GM18519 (cell line): Measurements from ENCODE around the gene ADGRL3.

Experiments used
- ATAC-seq: cut with Tn5 transposase; IDR thresholded peaks from one replicate; pipeline ENCODE4 v1.9.1; 2021; ENCODE audit warnings: mild to moderate bottlenecking, moderate library complexity; ENCODE audit not compliant: unreplicated experiment, low FRiP score

ADGRL3 gene

DNA sequence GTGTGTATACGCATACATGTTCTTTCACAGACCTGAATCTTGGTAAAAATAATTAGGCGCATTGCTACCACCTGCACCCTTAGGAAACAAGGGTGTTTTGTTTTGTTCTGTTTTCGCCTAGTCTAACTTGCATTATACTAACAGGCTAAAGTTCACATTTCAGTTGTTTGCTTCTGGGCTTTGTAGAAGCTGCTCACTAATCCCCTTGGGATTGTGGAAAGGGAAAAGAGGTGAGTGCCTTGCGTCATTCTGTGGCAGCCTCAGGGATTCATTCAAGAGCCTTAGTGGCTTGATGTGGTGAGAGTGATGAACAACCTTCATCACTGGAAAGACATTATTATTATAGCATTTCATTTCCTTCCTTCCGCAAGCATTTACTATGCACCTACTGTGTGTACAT, 331.1 kb downstream of the ADGRL3 start:
- ATAC-seq = no peak

DNA sequence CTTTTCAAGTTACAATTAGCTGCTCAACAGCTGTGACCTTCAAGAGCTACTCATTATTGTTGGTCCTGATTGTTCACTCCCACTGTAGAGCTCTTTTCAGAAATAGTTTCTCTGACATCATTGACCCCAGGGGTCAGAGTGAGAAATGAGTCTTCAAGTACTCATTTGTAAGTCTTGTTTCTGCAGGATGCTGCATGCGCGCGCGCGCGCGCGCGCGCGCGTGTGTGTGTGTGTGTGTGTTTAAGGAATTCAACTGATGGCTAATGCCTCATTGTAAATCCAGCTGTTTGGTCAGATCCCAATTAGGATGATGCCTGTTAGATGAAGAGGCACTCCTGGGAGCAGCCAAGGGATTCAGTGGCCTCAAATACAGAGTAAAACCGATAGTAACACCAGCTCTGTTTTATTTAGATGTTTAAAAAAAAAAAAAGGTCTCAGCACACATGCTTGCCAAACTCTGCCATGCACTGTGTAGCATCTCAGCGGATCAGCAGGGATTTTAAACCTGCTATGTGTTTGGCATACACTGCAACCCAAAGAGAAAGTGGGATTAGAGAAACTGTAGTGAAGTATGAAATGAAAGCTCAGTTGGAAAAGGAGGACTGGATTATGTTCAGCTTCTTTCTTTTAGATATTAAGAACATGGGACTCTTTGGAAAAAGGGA, 332.3 kb downstream of the ADGRL3 start:
- no peak for ATAC-seq

DNA sequence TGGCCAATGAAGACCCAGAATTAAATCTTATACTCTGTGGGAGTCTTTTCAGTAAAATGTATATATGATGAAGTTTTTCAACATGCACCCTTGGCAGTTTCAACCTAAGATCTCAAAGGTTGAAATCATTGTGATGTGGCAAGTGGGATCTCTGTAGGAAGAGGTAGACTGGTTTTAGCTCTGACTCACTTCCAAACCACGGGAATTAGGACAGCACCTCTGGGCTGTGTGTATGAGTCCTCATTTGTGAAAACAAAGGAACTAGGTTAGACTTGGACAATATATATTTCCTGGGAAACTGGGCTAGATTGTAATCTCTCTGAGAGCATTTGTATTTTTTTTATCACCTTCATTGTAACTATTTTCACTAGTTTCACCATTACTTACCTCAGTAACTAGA, 333.0 kb downstream of the ADGRL3 start:
- no peak for ATAC-seq

DNA sequence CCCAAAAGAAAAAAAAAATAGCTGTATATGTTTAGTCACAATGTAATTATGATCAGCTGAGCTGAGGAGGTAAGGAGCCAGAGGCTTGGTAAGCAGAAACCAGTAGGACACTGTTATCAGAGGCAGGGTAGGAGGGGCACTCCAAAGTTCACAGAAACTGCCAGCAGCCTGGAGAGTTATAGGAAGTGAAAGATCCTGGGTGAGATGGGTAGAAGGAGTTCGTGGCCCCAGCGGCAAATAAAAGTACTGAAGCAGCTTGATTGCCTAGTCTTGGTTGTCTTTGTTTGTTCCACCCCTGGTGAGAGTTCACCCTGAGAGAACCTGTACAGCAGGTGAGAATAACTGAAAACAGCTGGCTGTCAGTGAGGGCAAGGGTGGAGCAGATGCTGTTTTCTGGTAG, 340.8 kb downstream of the ADGRL3 start:
- no peak for ATAC-seq

DNA sequence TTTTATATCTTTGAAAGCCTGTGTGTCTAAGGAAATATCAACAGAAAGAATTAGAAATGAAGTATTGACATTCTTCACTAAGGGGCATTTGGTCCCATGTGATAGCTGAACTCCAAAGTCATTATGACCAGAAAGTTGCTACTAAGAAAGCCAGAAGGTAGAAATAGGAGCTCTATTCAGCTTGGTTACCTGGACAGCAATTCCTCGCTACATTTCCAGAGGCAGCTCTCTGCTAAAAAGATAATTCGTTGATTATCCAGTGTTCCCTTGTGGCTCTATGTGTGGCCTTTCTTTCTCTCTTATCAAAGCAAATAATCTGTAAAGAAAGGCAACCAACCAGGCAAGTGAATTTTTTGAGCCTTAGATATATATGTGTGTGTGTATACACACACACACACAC, 341.3 kb downstream of the ADGRL3 start:
- no peak for ATAC-seq

DNA sequence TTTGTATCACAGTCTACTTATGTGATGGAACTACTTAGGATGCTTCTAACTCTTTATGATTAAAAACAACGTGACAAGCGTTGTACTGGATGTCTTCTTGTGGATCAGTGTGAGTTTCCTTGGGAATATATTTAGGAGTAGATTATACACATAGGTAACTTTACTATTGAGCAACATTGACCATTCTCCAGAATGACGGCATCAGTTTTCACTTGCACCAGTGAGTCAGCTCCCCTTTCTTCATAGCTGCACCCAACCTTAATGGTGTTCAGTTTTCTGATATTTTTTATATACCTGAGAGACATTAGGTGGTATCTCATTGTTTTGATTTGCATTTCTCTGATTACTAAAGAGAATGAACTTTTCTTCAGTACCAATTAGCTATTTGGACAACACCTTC, 343.9 kb downstream of the ADGRL3 start:
- ATAC-seq = no peak

DNA sequence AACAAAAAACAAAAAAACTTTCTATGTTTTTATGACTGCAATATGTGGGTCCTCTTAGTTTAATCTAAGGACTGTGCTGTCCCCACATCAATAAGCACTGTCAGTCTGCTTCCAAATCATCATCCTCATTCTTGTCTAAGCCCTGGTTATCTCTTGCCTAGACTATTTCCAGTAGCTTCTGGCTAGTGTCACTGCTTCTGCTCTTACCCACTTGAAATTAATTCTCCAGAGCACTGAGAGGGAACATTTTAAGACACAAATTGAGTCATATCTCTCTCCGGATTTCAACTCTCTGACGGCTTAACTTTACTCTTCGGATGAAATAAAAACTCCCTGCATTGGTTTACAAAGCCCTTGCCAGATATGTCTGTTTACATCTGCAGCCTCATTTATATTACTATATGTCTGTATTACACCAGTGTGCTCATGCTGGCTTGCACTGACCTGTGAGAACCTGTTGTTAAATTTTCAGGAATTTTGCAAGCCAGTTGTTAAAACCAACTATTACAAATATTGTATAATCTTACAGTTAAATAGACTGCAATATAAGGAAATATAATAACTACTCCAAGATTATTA, 345.9 kb downstream of the ADGRL3 start:
- ATAC-seq = no peak

DNA sequence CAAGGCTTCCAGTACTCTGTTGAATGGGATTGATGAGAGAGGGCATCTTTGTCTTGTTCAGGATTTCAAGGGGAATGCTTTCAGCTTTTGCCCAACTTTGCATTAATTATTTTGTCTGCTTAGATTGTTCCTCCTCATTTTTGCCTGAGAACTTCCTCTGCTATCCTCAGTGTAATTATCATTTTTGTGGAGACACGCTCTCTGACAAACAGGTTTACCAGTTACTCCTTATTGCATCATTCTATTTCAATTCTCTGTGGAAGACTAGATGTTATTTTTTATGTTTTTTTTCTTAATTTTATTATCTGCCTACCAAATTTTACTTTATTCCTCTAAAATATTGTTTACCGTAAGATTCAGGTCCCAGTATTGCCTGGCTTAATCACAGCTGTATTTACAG, 349.2 kb downstream of the ADGRL3 start:
- ATAC-seq = no peak

DNA sequence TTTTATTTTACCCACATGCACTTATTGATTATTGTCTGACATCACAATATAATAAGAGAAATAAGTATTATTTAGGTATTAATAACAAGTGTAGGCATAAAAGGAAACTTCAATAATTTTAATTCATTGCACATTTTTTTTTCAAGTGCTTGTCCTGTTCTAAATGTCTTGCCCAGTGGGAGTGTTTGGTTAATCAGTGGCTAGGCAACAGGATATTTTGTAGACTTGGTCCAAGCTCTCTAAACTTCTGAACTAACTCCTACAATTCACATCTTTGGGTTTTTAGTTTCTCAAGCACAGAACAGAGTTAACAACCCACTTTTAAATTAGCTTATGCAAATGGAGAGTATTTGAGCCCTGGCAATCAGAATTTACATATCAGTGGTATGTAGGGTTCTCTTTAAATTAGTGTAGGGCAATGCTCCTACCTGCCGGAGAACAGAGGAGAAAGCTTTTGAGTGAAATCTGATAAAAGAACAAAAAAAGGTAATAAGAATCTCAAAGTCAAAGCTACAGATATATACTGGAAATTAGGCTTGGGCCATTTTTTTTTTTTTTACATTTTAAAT, 353.5 kb downstream of the ADGRL3 start:
- no peak for ATAC-seq

DNA sequence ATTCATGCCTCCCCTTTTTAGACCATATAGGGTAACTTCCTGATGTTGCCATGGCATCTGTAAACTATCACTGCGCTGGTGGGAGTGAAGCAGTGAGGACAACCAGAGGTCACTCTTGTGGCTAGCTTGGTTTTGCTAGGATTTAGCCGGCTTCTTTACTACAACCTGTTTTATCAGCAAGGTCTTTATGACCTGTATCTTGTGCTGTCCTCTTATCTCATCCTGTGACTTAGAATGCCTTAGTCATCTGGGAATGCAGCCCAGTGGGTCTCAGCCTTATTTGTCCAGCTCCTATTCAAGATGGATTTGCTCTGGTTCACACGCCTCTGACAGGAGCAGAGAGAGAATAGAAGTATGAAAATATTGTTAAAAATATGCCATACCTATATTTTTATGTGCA, 355.7 kb downstream of the ADGRL3 start:
- no peak for ATAC-seq

DNA sequence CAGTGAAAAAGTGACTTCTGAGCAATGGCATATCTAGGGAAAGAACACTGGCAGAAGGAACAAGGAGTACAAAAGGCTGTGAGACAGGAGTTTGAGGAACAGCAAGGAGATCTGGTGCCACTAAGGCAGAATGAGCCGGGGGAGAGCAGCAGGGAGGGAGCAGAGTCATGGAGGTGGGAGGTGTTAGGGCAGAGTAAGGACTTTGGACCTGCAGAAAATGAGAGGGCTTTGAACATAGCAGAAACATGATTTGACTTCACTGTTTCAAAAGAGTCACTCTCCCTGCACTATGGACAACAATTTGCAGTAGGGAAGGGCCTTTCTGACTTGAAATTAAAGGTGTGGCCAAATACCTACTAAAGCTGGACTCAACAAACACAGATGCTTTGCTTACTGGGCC, 356.2 kb downstream of the ADGRL3 start:
- no peak for ATAC-seq

DNA sequence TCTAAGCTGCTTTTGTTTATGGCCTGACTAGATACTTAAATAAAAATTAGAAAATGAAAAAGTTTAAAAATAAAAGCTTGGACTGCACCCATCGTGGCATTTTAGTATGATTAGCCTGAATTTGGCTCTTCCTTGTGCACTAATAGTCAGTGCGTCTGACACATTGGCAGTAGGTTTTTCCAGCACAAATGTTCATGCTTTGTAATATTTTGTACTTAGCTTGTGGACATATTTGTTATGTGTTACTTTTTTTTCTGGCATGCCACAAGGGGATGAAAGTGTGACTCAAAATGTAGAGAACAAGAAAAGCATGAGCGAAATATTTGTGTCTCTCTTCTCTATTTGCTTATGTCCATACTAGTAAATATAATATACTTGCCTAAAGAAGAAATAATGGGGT, 359.3 kb downstream of the ADGRL3 start:
- no peak for ATAC-seq

DNA sequence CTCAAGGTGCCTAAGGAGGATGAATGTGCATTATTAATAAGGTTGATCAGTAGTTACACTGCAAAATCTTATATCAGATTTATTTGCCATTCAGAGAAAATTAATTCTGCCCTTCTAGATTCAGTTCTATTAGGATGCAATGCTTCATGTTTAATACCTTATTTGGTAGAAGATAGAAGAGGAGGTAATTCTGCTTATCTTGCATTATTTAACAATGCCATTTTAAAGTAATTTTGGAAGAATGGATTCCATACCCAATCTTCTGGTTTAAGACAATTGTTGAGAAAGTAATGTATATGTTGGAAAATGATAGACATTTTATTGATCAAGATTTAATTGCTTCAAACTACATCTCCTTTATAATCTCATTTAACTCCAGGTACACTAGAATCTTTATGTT, 360.9 kb downstream of the ADGRL3 start:
- no peak for ATAC-seq

DNA sequence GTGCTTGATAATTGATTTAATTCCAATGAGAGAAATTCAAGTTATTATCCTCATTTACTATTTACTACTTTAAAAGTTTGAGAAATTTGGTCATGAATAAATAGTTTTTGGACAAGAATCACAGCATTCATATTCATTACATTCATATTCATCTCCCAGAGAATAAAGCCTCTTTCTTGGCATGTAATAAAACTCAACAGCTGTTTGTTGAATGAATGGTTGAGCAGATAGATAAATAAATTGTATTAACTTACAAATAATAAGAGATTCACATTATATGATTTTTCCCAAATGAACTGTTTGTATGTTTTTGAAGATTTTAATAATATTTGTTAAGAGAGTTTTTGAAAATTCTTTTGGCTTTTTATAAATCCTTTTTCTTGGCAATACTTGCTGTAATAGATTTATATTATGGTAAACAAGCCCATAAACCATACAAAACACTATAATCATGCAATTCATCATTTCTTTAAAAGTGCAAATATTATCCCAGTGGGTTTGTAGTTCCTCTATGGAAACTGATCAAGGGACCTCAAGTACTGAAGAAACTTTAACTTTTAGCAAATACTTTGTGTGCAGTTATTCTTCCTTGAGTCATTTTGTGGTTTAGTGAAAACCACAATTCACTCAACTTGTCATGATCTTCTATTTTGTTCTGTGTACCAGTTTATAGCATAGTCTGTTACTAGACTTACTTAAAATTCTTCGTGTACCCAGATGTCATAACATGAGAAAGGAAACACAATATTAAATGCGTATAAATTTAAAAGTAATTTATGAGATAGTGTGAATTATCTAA, 371.8 kb downstream of the ADGRL3 start:
- ATAC-seq = no peak

DNA sequence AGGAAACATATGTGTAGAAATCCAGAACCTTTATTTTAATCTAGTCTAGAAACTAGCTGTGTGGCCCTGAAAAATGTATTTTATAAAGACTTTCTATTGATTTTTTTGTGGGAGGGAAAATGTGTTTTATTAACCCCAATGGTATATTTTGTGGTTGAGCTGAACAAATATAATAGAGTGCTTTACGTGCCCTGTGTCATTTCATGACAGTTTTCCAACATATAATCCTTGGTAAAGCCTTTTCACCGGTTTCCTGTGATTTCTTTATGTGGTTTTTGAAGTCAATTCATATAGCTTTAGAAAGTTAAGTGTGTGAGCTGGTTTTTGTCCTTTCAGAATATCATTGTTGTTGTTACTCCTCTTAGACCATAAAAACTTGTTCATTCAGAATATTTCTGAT, 375.7 kb downstream of the ADGRL3 start:
- no peak for ATAC-seq

DNA sequence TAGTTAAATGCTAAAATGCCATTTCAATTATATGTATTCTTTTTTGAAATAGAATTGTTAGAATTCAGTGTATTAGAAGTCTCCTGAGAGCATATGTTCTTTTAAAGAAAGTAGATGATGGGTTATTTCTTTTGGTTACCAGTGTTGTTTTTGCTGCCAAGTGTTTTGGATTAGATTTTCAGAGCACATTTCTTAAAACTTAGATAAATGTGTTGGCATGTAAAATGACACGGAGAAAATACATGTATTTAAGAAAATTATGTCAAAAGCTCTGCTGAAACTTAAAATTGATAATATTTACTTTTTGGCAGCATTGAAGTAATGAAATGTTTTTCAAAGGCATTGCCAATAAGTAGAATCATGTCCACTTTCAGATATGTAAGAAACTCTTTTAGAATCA, 379.7 kb downstream of the ADGRL3 start:
- ATAC-seq = no peak

DNA sequence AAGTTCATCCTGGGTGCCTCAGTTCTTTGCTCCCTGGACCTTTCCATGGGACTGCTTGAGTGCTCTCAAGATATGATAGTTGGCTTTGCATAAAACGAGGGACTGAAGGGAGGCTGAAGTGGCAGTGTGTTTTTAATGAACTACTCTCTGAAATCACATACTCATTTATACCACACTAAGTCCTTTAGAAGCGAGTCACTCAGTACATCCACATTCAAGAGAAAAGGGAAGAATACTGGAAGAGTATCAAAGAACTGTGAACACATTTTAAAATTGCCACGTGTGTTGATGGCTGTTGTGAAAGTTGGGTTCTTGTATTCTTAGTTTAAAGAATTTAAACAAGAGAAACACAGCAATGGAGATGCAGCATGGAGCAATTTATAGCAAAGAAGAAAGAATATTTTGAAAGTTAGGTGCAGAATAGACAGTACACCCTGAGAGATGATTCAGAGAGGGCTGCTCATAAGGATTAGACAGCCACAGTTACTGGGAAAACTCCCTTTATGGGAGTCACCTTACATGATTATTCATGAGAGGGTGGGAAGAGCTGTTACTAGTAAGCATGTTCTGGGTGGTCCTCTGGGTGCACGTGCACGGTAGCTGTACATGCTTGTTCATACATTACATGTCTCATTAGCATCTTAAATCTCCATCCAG, 380.7 kb downstream of the ADGRL3 start:
- ATAC-seq = no peak

DNA sequence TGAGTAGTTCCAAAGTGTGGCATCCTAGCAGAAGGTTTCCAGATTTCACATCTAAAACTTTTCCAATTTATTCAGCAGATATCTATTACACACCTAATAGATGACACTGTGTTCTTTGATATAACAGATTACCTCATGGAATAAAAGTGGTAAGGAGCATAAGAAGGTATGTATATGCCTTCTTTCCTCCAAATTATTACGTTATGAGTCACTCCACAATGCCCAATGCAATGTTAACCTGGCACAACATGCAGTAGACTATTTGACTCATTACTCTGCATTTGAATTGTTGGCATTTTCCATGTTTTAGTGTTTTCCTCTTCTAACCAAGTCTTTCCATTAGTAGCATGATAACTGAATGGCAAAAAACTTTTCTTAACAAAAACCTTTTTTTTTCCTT, 383.6 kb downstream of the ADGRL3 start:
- no peak for ATAC-seq

DNA sequence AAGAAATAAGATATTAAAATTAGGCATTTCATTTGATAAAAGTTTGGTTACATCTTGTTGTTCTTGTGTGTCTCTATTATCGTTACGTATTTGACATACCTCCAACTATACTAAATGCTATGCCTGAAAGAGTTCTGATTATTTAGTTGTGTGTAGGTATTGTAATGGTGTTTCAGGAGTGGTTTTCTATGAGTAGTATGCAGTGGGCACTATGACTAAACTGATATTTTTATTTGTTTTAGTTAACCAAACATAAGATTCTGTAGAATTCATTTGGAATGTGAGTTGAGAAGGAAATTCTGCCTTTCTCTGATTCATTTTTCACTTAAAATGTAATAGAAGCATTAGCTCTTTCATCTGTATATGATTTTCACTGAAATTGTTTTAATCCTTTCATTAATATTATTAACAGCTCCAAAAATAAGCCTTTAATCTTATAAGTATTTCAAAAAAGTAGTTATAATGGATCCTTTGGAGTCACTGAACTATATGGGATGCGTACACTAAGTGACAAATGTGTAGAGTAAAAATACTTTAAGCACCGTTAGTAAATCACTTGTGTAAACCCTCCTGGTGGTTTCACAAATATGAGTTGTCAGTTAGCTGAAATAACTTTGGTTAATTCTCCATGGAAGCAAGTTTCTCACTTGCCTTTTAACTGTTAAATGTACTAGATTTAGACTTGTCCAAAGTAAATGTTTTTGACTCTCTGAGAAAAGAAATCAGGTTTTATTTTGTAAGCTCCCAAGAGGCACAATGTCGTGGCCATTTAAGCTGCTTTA, 388.7 kb downstream of the ADGRL3 start:
- no peak for ATAC-seq

DNA sequence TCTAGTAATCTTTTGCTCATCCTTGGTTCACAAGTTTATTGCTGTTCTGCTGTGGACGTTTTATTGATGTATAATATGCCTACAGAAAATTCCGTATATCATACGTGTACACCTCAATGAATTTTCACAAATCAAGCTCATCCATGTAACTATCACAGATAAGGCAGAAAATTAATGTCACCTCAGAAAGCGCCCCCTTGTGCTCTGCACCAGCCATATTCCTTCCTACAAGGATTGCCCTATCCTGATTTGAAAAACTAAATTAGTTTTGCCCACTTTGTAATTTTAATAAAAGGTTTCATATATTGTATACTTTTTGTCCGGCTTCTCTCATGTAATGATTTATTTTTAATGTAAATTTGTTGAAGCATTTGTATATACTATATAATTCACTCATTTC, 390.8 kb downstream of the ADGRL3 start:
- ATAC-seq = no peak
